ENCODE data around the gene CEP97. TPM values are rescaled to one million over a fixed set of nuclear protein-coding genes. Genes with fewer than 3 reads are reported as not detected.

Gene CEP97
- total and polyA plus RNA-seq, 9 of the 15 experiments (the other 6 are each of a cell fraction or from before 2014, with no cell fraction given) = 2.0 to 10.1 (median 4.3) TPM

- TF ChIP-seq YY1 (IDR thresholded peaks at IDR 0.05; ENCODE audit: borderline replicate concordance in 1 of 3, control insufficient read depth in 1 of 3, extremely low read depth in 1 of 3, insufficient read depth in 3 of 3, insufficient read length in 1 of 3, insufficient replicate concordance in 2 of 3, low read depth in 1 of 3, low read length in 2 of 3) (peak in 2 of 3 experiments; percentile 84 to 86), DIDO1 (tag; IDR thresholded peaks at IDR 0.05; ENCODE audit: low read depth) (peak; percentile 24; the same call in 1 of the 2 replicates), BCOR (IDR thresholded peaks at IDR 0.05) (no peak), POLR2G (IDR thresholded peaks at IDR 0.05; ENCODE audit: low read depth, low read length) (peak; percentile 66), NFIC (IDR thresholded peaks at IDR 0.05) (0 out of 2 replicates have a peak, but pooled peaks have one; percentile 13), ZBTB11 (CRISPR knock-in tag; IDR thresholded peaks at IDR 0.05) (peak in 1 of 3 experiments; percentile 60; a peak in 1 of 6 replicates), FOXK2 (conservative IDR thresholded peaks at IDR 0.05 in 1 of 2, IDR thresholded peaks at IDR 0.05 in 1 of 2; ENCODE audit: low read depth in 2 of 2) (0 out of 4 replicates have a peak, but pooled peaks of 1 of the 2 experiments have one; percentile 15), EP300 (IDR thresholded peaks at IDR 0.05; ENCODE audit: low read length) (peak; percentile 17; the same call in 1 of the 2 replicates), ZZZ3 (IDR thresholded peaks at IDR 0.05) (no peak), NR2F6 (CRISPR knock-in tag; IDR thresholded peaks at IDR 0.05) (no peak), CREM (IDR thresholded peaks at IDR 0.05; ENCODE audit: low read depth) (peak; percentile 74; the same call in 1 of the 2 replicates), TAF1 (IDR thresholded peaks at IDR 0.05; ENCODE audit: control insufficient read depth, extremely low read depth, insufficient read depth, low read length, severe bottlenecking) (peak; percentile 46), POLR2A (conservative IDR thresholded peaks at IDR 0.05) (peak; percentile 68), HDAC6 (IDR thresholded peaks at IDR 0.05; ENCODE audit: low read depth, low read length) (no peak), SMARCE1 (IDR thresholded peaks at IDR 0.05) (no peak)
- TF ChIP-seq, protein P1, sequence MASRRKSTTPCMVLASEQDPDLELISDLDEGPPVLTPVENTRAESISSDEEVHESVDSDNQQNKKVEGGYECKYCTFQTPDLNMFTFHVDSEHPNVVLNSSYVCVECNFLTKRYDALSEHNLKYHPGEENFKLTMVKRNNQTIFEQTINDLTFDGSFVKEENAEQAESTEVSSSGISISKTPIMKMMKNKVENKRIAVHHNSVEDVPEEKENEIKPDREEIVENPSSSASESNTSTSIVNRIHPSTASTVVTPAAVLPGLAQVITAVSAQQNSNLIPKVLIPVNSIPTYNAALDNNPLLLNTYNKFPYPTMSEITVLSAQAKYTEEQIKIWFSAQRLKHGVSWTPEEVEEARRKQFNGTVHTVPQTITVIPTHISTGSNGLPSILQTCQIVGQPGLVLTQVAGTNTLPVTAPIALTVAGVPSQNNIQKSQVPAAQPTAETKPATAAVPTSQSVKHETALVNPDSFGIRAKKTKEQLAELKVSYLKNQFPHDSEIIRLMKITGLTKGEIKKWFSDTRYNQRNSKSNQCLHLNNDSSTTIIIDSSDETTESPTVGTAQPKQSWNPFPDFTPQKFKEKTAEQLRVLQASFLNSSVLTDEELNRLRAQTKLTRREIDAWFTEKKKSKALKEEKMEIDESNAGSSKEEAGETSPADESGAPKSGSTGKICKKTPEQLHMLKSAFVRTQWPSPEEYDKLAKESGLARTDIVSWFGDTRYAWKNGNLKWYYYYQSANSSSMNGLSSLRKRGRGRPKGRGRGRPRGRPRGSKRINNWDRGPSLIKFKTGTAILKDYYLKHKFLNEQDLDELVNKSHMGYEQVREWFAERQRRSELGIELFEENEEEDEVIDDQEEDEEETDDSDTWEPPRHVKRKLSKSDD (conservative IDR thresholded peaks at IDR 0.05; ENCODE audit: low read length) = peak; percentile 70; the same call in 1 of the 2 replicates
- TF ChIP-seq, protein P2, sequence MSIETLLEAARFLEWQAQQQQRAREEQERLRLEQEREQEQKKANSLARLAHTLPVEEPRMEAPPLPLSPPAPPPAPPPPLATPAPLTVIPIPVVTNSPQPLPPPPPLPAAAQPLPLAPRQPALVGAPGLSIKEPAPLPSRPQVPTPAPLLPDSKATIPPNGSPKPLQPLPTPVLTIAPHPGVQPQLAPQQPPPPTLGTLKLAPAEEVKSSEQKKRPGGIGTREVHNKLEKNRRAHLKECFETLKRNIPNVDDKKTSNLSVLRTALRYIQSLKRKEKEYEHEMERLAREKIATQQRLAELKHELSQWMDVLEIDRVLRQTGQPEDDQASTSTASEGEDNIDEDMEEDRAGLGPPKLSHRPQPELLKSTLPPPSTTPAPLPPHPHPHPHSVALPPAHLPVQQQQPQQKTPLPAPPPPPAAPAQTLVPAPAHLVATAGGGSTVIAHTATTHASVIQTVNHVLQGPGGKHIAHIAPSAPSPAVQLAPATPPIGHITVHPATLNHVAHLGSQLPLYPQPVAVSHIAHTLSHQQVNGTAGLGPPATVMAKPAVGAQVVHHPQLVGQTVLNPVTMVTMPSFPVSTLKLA (conservative IDR thresholded peaks at IDR 0.05) = peak; percentile 57 to 63; a peak in 3 of 4 replicates
Measured at GRCh38 chr3:101724329-101725193, at the start of gene CEP97 (continued).

Data from K562 (cell line).